Activated CD4-positive, alpha-beta T cell treated with anti-CD3 and anti-CD28 coated beads, Interleukin-10, Interleukin-2, amounts not matched to agents 100 ng/mL and 50 ng/mL, durations not matched to agents 16 hours and 8 hours (primary cell): ENCODE results near the gene ERC1.

ENCODE experiments used
- DNase-seq: peaks from one replicate; pipeline ENCODE4 v3.0.0-alpha.2; 2020

Gene ERC1

DNA sequence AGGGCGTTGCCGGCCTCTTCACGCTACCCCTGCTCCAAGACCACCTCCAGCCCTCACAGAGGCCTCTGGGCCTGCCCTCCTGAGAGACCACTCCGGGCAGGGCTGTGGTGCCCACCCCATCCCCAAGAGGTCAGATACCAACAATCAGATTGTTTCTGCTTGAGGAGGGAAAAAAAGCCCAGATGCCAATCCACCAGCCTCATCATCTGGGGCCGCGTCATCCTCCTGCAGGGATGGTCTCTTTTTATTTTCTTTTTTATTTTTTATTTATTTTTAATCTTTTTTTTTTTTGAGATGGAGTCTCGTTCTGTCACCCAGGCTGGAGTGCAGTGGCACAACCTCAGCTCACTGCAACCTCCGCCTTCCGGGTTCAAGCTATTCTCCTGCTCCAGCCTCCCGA lies 510.0 kb downstream of the ERC1 start:
- no peak for DNase-seq

DNA sequence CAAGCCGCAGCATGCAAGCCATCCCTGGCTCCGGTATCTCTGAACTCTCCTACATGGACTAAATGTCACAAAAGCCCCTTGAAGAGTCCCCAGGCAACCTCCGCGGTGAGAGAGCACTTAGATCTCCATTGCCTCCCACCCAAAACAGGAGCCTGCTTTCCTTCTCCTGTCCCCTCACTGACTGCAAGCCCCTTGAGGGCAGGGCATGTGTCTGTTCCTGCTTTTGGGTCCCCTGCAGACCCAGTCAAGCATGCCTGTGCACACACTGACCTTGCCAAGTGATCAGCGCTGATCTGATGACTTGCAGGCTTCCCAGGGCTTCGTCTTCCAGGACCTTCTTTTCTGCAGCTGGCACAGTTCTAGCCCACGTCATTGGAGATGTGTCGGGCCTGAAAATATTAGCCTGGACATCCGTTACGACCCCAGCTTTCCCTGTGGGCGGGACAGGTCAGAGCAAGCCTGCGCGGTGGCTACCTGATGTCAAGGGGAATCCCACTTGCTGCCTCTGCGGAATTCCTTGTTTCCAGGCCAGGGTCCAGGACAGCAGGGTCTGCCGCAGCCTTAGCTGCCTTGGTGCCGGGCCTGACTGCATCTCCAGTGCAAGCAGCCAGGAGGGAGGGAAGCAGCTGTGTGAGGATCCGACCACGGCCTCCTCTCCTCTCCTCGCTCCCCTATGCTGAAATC lies 510.8 kb downstream of the ERC1 start:
- DNase-seq = no peak

DNA sequence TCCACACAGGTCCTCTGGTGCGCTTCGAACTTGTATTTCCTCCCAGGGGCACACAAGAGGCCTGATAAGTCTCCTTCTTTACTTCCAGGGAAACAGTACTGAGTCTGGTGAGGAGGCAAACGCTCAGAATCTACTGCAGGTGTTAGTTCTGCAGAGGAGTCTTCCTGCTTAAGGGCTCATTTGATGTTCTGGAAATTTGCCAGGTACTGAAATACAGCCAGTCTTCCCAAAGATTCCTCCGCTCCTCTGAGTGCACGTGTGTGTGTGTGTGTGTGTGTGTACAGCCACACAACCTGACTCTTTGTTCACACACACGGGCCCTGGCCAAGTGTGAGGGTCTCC lies 511.3 kb downstream of the ERC1 start:
- no peak for DNase-seq

DNA sequence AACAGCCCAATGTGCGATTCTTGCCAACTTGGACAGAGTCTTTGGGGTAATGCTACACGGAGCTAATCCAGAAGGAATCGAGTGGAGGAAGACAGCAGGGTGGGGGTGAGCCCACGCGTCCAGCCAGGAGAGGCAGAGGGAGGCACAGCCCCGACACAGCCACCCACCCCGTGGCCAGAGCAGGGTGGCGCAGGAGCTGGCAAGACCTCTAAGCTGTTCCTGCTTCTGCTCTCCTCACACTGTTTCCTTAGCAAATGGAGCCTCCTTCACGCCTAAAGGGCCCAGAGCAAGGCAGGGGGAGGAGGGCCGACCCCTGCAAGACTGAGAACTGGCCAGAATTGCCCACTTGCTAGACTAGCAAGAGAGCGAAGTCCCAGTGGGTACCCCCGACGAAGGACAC lies 511.8 kb downstream of the ERC1 start:
- no peak for DNase-seq

DNA sequence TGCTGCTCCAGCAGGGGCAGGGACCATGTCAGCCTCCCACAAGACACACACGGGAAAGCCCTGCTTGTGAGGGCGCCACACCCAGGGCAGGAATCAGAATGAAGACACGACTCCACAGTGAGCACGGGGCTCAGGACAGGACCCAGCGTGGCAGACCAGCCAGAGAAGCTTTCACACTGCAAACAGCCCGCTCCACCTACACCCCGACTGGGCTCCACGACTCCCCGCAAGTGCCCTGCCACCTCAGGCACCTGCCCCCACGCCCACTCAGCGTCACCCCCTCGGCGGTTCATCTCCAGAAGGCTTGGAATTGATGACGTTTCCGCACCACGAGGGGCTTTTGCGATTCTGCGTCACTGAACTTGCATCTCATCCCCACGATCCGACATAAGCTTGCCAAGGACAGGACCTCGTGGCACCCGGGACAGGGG lies 512.3 kb downstream of the ERC1 start:
- no peak for DNase-seq

DNA sequence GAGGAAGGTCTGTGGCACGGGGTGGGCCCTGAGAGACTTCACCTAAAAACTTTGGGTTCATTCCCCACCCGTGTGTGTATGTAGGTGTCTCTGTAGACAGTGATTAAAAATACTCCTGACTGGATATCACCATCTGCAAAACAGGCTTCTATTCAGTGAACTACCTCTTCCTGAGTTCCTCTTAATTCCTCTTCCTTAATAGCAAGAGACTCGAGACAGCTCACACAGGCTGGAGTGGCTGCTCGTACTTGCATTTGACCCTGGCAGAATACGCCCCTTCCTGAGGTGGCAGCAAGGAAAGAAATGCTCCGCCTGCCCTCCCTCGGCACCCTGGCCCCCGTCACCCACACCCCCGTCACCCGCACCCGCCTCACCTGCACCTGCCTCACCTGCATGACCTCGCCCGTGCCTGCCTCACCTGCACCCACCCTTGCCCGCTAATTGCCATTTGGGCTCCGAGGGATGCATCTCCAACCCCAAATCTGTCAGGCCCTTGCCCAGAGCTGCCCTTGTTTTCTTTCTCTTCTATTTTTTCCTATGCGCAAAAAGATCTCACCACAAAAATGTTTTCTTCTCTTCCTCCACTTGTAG lies 513.4 kb downstream of the ERC1 start:
- DNase-seq = no peak

DNA sequence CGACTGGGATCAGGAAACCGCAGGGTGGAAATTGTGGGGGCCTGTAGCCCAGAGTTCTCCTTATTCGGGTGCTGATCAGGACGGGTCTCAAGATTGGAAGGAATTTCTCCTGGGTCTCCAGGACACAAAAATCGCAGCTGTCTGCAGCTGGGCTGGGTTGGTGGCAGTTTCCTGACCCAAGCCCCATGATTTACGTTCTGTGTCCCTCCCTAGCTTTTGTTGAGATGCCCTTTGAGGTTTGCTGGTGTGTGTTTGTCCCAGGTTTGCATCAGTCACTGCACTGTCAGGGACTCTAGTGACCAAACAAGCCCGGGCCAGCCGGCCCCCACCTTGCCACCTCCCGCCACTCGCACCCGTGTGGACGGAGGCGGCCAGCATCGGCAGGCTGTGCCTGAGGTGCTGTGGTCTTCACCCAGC lies 513.9 kb downstream of the ERC1 start:
- DNase-seq = no peak

DNA sequence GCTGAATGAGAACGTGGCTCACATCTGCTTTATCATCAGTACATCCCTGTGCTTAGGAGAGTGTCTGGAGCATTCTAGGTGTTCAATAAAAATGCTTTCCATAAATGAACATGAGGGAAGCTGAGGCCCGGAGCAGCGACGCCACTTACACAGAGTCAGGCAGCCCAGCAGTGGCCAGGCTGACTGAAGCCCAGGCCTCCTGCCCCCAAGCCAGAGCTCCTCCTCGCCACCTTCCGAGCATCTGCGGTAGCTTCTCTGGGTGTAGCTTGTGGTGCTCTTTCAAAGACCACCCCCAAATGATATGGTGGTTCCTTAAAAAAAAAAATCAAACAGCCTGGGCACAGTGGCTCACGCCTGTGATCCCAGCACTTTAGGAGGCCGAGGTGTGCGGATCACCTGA lies 514.6 kb downstream of the ERC1 start:
- no peak for DNase-seq

DNA sequence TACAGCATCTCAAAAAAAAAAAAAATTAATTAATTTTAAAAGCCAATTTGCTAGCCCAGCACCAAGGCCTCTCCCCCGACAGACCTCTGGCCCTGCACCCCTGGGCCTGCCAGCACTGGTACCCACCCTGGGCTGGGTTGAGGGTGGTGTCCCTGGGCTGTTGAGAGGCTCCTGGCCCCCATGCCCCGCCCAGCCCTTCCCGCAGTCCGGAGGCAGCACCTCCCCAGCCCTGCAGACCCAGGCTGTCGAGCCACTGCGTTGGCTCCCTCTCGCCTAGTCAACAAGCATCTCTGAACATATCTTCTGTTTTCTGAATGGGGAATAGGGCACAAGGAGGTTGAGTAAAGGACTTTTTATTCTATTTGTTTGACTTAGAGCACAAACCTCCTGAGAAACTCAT lies 516.3 kb downstream of the ERC1 start:
- no peak for DNase-seq

DNA sequence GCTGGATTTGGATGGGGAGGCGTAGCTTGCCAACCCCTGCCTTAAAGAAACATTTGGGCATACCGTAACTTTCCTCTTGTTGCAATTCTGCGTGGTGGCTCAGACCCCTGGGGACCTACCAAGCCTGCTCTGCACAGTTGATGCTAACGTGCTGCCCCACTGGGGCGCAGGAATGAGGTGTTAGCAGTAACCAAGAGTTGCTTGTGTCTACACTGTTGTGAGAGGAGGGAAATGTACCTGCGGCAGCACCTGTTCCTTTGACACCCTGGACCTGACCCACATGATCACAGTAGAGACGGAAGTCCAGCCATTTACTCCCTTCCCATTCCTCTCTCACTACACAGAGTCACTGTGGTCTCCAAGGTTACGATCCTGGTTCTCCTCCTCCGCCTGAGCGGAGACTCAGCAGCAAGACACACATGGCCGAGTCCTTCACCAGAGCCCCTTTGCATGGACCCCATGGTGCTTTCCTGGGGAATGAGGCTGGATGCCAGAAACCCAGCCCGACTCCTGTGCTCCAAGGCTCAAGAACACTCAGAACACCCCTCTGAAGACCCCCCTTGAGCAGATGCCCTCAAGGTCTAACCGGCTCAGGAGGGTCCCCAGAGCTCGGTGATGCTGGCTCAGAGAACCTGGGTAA lies 518.5 kb downstream of the ERC1 start:
- DNase-seq = no peak

DNA sequence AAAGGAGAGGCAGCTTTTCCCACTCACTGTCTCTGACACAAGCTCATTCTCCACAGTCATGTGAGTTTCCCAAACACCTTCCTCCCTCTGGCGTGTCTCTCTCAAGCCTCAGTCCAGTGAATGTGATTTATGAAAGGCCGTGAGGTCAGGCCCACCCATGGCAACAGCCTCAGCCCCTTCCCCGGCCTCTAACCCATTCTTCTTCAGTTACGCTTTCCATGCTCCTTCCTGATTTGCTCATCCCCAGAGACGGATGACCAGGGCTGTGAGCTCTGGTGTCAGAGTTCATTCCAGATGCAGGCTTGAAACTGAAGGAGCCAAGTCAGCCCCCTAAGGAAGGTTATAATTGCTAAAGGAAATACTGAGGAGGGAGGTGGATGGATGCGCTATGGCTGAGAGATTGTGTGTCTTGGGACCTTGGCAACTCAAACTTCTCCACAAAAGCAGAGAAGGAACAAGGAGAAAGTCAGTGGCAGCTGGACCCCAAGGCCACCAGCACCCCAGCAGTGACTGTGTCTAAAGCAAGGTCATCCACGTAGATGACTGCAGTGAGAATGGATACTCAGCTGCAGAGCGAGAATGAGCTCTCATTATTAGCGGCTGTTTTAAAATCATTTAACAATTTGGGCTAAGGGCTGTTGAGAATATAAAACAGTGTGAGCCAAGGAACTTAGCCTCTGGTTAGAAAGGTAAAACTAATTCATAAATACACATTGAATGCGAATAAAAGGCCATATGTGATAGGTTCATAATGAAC lies 519.2 kb downstream of the ERC1 start:
- DNase-seq = no peak

DNA sequence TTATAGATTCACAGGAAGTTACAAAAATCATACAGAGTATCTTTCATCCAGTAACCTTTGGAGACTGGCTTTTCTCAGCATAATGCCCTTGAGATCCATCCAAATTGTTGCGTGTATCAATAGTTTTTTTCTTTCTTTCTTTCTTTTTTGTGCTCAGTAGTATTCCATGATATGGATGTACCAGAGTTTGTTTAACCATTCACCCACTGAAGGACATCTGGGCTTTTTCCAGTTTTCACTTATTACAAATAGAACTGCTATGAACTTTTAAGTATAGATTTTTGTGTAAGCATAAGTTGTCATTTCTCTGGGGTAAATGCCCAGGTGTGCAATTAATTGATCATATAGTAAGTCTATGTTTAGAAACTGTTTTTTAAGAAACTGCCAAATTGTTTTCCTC lies 524.0 kb downstream of the ERC1 start:
- DNase-seq = no peak

DNA sequence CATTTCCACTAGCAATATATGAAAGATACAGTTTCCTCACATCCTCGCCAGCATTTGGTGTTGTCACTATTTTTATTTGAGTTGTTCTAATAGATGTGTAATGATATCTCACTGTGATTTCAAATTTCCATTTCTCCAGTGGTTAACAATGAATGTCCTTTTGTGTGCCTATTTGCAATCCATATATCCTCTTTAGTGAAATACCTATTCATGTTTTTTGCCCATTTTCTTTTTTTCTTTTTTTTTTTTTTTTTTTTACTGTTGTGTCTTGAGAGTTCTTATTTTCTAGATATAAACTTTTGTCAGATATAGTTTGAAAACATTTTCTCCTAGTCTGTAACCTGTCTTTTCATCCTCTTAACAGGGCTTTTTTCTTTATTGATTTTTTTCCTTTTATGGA lies 524.4 kb downstream of the ERC1 start:
- DNase-seq = no peak

DNA sequence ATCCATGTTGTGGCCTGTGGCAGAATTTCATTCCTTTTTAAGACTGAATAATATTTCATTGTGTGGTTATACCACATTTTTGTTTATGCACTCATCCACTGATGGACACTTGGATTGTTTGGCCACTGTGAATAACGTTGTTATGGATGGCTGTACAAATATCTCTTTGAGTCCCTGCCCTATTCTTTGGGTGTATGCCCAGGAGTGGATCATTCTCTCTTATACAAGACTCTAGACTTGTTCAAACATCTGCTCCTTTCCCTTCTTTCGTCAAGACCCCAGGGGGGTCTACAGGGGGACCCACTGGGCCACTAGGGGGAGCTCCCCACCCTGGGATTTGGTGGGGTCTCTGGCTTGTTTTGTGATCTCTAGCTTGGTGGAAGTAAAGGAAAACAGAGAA lies 526.0 kb downstream of the ERC1 start:
- no peak for DNase-seq

DNA sequence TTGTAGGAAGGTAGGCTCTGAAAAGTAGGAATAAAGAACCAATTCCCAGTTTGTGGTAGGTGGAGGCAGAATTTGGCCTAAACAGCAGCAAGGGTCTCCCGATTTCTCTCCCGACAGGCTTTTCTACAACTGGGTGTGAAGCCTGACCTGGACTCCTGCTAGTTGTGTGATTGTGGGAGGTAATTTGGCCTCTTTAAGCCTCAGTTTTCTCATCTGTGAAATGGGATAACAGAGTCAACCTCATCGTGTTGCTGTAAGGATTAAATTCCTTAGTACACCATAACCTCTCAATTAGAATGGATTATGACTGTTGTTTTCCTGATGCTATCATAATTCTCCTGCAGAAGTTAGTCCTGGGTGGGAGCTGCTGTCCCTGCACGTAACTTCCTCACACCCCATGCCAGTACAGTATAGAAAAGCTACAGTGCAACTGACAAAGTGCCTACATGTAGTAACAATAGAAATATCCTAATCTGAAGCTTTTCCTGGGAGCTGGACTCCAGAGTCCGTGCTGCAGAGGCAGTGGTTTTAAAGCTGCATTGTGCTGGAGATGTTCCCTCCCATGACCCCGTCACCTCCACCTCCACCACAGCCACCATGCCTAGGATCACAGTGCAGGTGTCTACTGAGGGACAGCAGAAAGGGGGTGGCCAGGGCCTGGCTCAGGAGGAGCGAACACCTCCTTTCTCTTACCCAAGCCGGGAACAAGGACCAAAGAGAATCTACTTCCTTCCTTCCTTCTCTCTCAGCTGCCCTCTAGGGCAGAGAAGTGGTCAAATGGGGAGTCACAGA lies 526.9 kb downstream of the ERC1 start:
- no peak for DNase-seq

DNA sequence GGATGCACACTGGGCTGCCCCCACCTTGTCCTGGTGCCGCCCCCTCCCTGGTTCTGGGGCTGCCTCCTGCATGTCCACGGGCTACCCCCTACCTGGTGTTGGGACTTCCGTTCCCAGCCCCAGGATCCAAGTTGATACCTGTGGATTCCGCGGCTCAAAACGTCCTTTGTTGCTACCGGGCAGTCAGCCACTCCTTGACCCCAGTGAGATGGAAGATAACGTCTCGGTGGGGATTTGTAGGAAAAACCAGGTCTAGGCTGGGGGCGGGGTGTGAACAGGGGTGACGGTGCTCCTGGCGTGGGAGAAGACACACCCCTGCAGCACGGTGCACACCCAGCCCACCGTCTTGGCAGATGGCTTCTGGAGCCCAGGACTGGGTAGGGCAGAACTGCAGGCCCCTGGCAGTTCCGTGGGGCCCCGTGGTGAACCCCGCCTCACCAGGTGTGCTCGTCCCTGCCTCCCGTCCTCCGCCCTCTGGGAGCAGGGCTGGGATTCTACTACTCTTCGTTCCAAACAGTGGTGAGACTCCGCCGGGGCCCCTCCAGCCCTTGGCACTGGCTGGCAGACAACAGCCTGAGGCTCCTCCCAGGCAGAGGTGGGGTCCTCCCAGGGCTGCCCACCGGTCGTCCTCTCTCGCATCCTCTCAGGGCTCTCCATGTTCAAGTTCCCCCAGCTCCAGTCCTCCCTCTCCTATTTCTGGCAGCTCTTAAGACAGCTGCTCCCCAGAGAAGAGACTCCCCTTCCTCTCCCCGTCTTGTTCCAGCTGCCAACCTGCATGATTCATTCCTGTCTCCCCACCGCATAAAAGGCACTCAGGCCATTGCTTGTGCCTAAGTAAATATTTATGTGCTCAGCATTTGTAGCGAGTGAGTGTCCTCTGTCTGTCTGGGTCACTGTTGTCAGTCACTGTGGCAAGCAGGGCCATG lies 527.8 kb downstream of the ERC1 start:
- DNase-seq = no peak

DNA sequence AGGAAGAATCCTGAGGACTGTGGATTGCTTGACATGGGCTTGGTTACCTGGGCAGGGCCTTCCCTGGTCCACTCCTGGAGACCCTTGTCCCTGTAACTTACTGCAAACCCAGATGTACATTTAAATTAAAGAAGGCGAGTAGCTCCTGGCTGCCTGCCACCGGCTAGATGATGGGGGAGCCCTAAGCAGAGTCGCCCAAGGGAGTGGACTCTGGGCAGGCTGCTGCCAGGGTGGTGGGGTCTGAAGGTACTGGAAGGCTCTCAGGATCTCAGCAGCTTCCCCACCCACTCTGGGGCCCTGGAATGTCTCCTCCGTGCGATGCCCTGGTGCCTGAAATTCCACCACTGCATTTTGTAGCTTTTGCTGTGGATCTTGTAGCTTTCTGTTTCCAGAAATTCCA lies 528.6 kb downstream of the ERC1 start:
- no peak for DNase-seq

DNA sequence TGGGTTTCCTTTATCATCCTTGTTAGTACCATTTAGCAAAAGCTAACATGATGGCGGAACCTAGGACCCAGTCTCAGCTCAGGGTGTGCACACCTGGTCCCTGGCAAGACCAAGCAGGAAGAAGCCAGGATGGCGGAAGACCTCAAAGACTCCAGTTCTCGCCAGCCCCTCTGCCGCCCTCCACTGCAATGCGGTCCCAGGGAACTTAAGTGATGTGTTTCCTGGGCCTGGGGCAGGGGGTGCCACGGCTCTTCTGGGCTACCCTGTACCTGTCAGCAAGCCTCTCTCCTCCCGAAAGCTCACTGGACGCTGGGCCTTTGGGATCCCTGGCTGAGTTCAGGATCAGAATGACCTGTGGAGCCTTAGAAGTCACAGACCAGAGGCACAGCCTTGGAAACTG lies 532.0 kb downstream of the ERC1 start:
- no peak for DNase-seq

DNA sequence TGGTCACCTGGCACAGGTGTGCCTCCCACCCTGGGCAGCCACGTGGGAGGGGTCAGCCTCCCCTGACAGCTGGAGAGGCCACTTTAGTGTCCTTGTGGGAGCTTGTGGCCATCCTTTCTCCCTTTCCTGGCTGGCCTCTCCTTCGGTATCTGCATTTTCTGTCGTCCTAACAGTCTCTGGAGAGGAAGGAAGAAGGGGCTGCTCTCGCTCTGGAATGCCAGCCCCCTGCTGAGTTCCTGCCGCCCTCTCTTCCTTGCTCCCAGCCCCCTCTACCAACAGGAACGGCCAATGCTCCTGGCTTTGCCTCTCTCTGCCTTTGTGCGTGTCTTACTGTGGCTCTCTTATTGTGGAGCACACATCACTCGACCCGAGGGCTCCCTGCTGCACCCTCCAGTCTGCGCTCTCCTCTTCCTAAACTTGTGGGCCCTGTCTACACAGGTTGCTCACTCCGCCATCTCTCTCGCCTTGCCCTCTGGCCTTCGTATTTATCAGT lies 532.6 kb downstream of the ERC1 start:
- DNase-seq = no peak

DNA sequence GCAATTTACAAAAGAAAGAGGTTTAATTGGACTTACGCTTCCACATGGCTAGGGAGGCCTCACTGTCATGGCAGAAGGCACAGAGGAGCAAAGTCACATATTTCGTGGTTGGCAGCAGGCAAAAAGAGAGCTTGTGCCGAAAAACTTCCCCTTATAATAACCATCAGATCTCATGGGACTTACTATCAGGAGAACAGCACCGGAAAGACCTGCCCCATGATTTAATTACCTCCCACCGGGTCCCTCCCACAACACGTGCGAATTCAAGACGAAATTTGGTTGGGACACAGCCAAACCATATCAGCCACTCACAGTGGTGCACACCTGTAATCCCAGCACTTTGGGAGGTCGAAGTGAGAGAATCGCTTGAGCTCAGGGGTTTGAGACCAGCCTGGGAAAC lies 534.8 kb downstream of the ERC1 start:
- DNase-seq = no peak

DNA sequence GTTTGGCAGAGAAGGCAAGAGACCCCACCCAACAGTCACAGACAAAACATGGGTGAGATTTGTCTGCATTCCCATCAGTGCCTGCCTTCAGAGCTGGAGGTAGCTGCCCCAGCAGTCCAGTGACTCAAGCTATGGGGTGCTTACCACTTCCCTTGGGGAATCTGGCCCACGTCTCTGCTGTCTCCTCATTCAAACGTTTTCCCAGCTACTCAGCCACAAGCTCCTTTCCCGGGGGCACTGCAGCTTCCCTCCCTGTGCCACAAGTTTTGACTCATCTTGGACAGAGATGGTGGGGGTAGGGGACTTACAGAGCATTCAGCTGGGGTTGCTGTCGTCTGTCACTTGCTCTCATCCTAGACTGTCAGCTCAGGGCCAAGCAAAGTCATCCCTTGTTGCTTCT lies 536.8 kb downstream of the ERC1 start:
- no peak for DNase-seq

DNA sequence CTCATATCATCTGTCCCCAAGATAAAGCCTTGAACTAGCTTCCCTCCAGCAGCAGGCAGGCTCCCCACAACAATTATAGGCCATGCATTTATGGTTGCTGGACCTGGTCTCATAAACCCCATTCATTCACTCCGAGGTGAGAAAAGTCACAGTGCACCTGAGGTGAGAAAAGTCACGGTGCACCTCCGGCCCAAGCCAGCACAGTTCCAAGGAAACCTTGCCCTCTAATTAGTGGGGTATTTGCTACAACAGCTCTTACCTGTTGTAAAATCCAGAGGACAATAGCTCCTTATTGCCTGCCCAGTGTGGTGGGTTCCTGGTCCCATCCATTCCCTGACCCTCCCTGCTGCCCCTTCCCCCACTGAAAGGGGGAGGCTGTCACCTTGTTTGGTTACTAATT lies 537.8 kb downstream of the ERC1 start:
- no peak for DNase-seq
